IMR-90 (cell line): ENCODE data around the gene DPAGT1.

Source experiments
- CEBPB ChIP-seq: IDR thresholded peaks from 2 replicates; pipeline ENCODE4 v1.6.1; 2012; ENCODE audit warnings: low read depth, low read length, improper control_type of control experiment
- CHD1 ChIP-seq: IDR thresholded peaks from 2 replicates; pipeline ENCODE4 v1.6.1; 2012; ENCODE audit warnings: low read depth, low read length, improper control_type of control experiment
- FOS ChIP-seq: fragments of 150-350 bp; IDR thresholded peaks from 2 replicates; pipeline ENCODE4 v1.6.1; 2016; ENCODE audit warnings: low read depth, low read length
- MAFK ChIP-seq: IDR thresholded peaks from 2 replicates; pipeline ENCODE4 v1.6.1; 2012; ENCODE audit warnings: low read depth, low read length, improper control_type of control experiment
- MAZ ChIP-seq: IDR thresholded peaks from 2 replicates; pipeline ENCODE4 v1.6.1; 2012; ENCODE audit warnings: low read depth, mild to moderate bottlenecking, low read length, improper control_type of control experiment, moderate library complexity, borderline replicate concordance
- NFE2L2 ChIP-seq: fragments of 150-350 bp; IDR thresholded peaks from 2 replicates; pipeline ENCODE4 v1.6.1; 2016; ENCODE audit warnings: low read depth, mild to moderate bottlenecking, low read length
- POLR2A ChIP-seq: IDR thresholded peaks from 2 replicates; pipeline ENCODE4 v1.6.1; 2012; ENCODE audit warnings: mild to moderate bottlenecking, low read depth, low read length
- RAD21 ChIP-seq: IDR thresholded peaks from 2 replicates; pipeline ENCODE4 v1.6.1; 2012; ENCODE audit warnings: low read length, improper control_type of control experiment
- RCOR1 ChIP-seq: IDR thresholded peaks from 2 replicates; pipeline ENCODE4 v1.6.1; 2012; ENCODE audit warnings: mild to moderate bottlenecking, low read length, improper control_type of control experiment; ENCODE audit not compliant: insufficient replicate concordance
- RFX5 ChIP-seq: IDR thresholded peaks from 2 replicates; pipeline ENCODE4 v1.8.0; 2012; ENCODE audit warnings: low read depth, mild to moderate bottlenecking, low read length, moderate library complexity
- SMC3 ChIP-seq: fragments of 150-350 bp; IDR thresholded peaks from 2 replicates; pipeline ENCODE4 v1.6.1; 2016; ENCODE audit warnings: low read depth, mild to moderate bottlenecking, antibody characterized with exemption, low read length, moderate library complexity
- TF ChIP-seq, protein P1 (sequence below): conservative IDR thresholded peaks from 2 replicates; pipeline ENCODE4 v1.5.1; 2012; ENCODE audit warnings: mild to moderate bottlenecking, low read depth, low read length, improper control_type of control experiment
- TF ChIP-seq, protein P2 (sequence below): fragments of 150-350 bp; IDR thresholded peaks from 2 replicates; pipeline ENCODE4 v1.6.1; 2017; ENCODE audit warnings: mild to moderate bottlenecking, antibody characterized with exemption, low read length, low read depth
- TF ChIP-seq, protein P3 (sequence below): fragments of 150-350 bp; IDR thresholded peaks from 2 replicates; pipeline ENCODE4 v1.6.1; 2016; ENCODE audit warnings: low read depth, mild to moderate bottlenecking, low read length, moderate library complexity, borderline replicate concordance

DNA sequence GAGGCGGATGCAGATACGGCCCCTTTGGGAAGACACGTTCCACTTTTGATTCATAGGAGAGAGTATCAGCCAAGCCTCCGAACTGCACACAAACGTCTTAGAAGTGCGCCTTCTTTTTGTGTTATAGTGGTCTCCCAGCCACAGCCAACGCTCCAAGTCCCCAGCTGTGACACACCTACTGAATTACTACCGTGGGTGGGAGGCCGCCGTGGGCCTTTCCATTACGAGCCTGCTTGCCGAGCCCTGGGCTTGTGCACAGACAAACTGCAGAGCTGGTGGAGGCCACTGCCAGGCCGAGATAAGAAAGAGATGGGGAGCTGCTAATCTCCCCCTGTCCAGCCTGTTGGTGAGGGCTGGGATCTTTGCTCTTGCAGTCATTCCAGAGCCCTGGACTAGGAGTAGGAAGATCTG is 16.2 kb downstream of the DPAGT1 start:
- TF ChIP-seq, protein P1, sequence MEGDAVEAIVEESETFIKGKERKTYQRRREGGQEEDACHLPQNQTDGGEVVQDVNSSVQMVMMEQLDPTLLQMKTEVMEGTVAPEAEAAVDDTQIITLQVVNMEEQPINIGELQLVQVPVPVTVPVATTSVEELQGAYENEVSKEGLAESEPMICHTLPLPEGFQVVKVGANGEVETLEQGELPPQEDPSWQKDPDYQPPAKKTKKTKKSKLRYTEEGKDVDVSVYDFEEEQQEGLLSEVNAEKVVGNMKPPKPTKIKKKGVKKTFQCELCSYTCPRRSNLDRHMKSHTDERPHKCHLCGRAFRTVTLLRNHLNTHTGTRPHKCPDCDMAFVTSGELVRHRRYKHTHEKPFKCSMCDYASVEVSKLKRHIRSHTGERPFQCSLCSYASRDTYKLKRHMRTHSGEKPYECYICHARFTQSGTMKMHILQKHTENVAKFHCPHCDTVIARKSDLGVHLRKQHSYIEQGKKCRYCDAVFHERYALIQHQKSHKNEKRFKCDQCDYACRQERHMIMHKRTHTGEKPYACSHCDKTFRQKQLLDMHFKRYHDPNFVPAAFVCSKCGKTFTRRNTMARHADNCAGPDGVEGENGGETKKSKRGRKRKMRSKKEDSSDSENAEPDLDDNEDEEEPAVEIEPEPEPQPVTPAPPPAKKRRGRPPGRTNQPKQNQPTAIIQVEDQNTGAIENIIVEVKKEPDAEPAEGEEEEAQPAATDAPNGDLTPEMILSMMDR, result no peak
- TF ChIP-seq, protein P2, sequence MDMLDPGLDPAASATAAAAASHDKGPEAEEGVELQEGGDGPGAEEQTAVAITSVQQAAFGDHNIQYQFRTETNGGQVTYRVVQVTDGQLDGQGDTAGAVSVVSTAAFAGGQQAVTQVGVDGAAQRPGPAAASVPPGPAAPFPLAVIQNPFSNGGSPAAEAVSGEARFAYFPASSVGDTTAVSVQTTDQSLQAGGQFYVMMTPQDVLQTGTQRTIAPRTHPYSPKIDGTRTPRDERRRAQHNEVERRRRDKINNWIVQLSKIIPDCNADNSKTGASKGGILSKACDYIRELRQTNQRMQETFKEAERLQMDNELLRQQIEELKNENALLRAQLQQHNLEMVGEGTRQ, result no peak
- TF ChIP-seq, protein P3, sequence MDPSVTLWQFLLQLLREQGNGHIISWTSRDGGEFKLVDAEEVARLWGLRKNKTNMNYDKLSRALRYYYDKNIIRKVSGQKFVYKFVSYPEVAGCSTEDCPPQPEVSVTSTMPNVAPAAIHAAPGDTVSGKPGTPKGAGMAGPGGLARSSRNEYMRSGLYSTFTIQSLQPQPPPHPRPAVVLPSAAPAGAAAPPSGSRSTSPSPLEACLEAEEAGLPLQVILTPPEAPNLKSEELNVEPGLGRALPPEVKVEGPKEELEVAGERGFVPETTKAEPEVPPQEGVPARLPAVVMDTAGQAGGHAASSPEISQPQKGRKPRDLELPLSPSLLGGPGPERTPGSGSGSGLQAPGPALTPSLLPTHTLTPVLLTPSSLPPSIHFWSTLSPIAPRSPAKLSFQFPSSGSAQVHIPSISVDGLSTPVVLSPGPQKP, result no peak
- TF ChIP-seq CEBPB (no peak), RFX5 (no peak), MAZ (no peak), MAFK (no peak), RAD21 (no peak), FOS (no peak), POLR2A (no peak), CHD1 (no peak), SMC3 (no peak), RCOR1 (no peak), NFE2L2 (no peak)
